Testis (tissue), 3 donors: Measurements from ENCODE around the gene KRTAP4-9. TPM values are rescaled to one million over a fixed set of nuclear protein-coding genes. Genes with fewer than 3 reads are reported as not detected.

ENCODE experiments used
- DNase-seq: peaks from one replicate; pipeline ENCODE4 v3.0.0-alpha.2; 2019
- H3K27ac ChIP-seq, 2 donors: fragments of 200-600 bp; sonication (generic); one replicate each; pipeline ENCODE4 v1.5.1; 2019
- H3K27me3 ChIP-seq: fragments of 200-600 bp; sonication (generic); one replicate; pipeline ENCODE4 v1.5.1; 2019
- H3K36me3 ChIP-seq: fragments of 200-600 bp; sonication (generic); one replicate; pipeline ENCODE4 v1.5.1; 2017; ENCODE audit warnings: low read depth; ENCODE audit errors: missing control alignments
- H3K4me1 ChIP-seq: fragments of 200-600 bp; sonication (generic); one replicate; pipeline ENCODE4 v1.5.1; 2019
- H3K4me3 ChIP-seq, 2 donors: fragments of 200-600 bp; sonication (generic); one replicate each; pipeline ENCODE4 v1.5.1; 2017 to 2019
- H3K9me3 ChIP-seq: fragments of 200-600 bp; sonication (generic); one replicate; pipeline ENCODE4 v1.5.1; 2017
- POLR2A ChIP-seq: fragments of 450-650 bp; IDR thresholded peaks from one replicate; pipeline ENCODE4 v1.6.1; 2017; ENCODE audit warnings: antibody characterized with exemption, mild to moderate bottlenecking, moderate library complexity
- WGBS, 2 donors: methylation state at CpG; one replicate each; pipeline ENCODE4 v1.1.5; 2018; 5-methylcytosine and 5-hydroxymethylcytosine counted together
- intact Hi-C: fragments of 100-400 bp; cut with DNase I; formaldehyde crosslinking; loops from one replicate; pipeline ENCODE4 v1.15.1; 2023; ENCODE audit warnings: low total_unique reads
- polyA plus RNA-seq: library from polyadenylated mRNA; stranded (reverse); fragments of 350-450 nt; fragmentation: Illumina TruSeq; extraction: RNeasy Lipid Tissue Mini Kit (QIAGEN cat#74804); gene quantifications from one replicate; pipeline ENCODE4 v1.2.3, GENCODE V29; 2014; ENCODE audit warnings: low read depth, low replicate concordance; ENCODE audit not compliant: insufficient read depth
- total RNA-seq, 2 donors: library from RNA; depleted of rRNA; stranded (reverse); fragments of >200 nt; gene quantifications; one replicate each; pipeline ENCODE4 v1.2.3, GENCODE V29; 2016
- TF ChIP-seq, protein P1 (sequence below), 3 experiments: fragments of 450-650 bp in 2 of 3; fragments of 200-600 bp in 1 of 3; sonication (generic) in 1 of 3; IDR thresholded peaks; one replicate each; pipeline ENCODE4 v1.5.1; 2016 to 2019; ENCODE audit warnings: antibody characterized with exemption in 3 of 3, mild to moderate bottlenecking in 2 of 3, moderate library complexity in 1 of 3

KRTAP4-9 gene
- total and polyA plus RNA-seq, 3 donors from 2014 or later, result not detected

DNA sequence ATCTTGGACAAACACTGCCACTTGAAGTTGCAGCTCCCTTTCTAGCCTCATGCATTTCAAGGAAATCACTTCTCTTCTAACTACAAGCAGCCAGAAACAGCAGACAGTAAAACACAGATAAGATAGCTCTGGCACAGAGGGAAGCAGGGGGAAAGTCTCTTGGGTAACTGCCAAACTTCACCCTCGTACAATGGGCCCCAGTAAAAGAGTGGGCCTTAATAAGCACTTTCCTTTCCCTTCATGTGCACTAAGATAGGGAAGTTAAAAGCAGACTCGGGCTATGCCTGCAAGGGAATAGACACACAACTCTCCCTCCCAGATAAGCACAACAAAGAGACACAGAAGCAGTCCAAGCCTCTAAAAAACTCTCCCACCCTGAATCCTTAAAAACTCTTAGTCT is 48.7 kb downstream of the KRTAP4-9 start:
- H3K4me3 ChIP-seq, result no peak overlapping the region
- 18 to 38% methylated on average over 2 of the region's 2 CpGs for WGBS, 2 donors
- H3K36me3 ChIP-seq, result no peaks in the 10 kb centered on the region
- H3K27me3 ChIP-seq, result no peaks in the 10 kb centered on the region
- TF ChIP-seq POLR2A, result no peak
- TF ChIP-seq, protein P1, sequence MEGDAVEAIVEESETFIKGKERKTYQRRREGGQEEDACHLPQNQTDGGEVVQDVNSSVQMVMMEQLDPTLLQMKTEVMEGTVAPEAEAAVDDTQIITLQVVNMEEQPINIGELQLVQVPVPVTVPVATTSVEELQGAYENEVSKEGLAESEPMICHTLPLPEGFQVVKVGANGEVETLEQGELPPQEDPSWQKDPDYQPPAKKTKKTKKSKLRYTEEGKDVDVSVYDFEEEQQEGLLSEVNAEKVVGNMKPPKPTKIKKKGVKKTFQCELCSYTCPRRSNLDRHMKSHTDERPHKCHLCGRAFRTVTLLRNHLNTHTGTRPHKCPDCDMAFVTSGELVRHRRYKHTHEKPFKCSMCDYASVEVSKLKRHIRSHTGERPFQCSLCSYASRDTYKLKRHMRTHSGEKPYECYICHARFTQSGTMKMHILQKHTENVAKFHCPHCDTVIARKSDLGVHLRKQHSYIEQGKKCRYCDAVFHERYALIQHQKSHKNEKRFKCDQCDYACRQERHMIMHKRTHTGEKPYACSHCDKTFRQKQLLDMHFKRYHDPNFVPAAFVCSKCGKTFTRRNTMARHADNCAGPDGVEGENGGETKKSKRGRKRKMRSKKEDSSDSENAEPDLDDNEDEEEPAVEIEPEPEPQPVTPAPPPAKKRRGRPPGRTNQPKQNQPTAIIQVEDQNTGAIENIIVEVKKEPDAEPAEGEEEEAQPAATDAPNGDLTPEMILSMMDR (IDR thresholded peaks at IDR 0.05), result no peak
- no peaks in the 10 kb centered on the region for H3K9me3 ChIP-seq
- intact Hi-C loops, result no loop called here
- DNase-seq, result peak; percentile 41
- H3K4me1 ChIP-seq, result no peaks in the 10 kb centered on the region
- no peak overlapping the region for H3K27ac ChIP-seq

Other genes with a start within 250 kb of the KRTAP4-9 start
Only the 30 nearest of the 39 such genes appear.
- not detected for gene KRT39, start 138.4 kb upstream of the KRTAP4-9 start, total RNA-seq
- not detected for gene KRT39, start 138.4 kb upstream of the KRTAP4-9 start, polyA plus RNA-seq
- gene KRT40, start 121.1 kb upstream of the KRTAP4-9 start, total RNA-seq, result under 1 TPM in 1 of 2 donors, not detected in 1; 0.16 TPM
- gene KRT40, start 121.1 kb upstream of the KRTAP4-9 start, polyA plus RNA-seq, result 0.45 TPM
- gene KRTAP3-3, start 111.2 kb upstream of the KRTAP4-9 start, total RNA-seq, result not detected
- not detected for gene KRTAP3-3, start 111.2 kb upstream of the KRTAP4-9 start, polyA plus RNA-seq
- not detected for gene KRTAP3-2, start 105.5 kb upstream of the KRTAP4-9 start, total RNA-seq
- gene KRTAP3-2, start 105.5 kb upstream of the KRTAP4-9 start, polyA plus RNA-seq, result not detected
- gene KRTAP3-1, start 96.3 kb upstream of the KRTAP4-9 start, total RNA-seq, result not detected
- not detected for gene KRTAP3-1, start 96.3 kb upstream of the KRTAP4-9 start, polyA plus RNA-seq
- gene KRTAP1-5, start 78.2 kb upstream of the KRTAP4-9 start, total RNA-seq, result not detected
- not detected for gene KRTAP1-5, start 78.2 kb upstream of the KRTAP4-9 start, polyA plus RNA-seq
- not detected for gene KRTAP1-4, start 75.2 kb upstream of the KRTAP4-9 start, total RNA-seq
- gene KRTAP1-4, start 75.2 kb upstream of the KRTAP4-9 start, polyA plus RNA-seq, result not detected
- gene KRTAP1-3, start 70.5 kb upstream of the KRTAP4-9 start, total RNA-seq, result not detected
- gene KRTAP1-3, start 70.5 kb upstream of the KRTAP4-9 start, polyA plus RNA-seq, result not detected
- not detected for gene KRTAP1-1, start 63.9 kb upstream of the KRTAP4-9 start, total RNA-seq
- not detected for gene KRTAP1-1, start 63.9 kb upstream of the KRTAP4-9 start, polyA plus RNA-seq
- gene KRTAP2-1, start 58.1 kb upstream of the KRTAP4-9 start, total RNA-seq, result not detected
- gene KRTAP2-1, start 58.1 kb upstream of the KRTAP4-9 start, polyA plus RNA-seq, result not detected
- not detected for gene KRTAP2-2, start 50.2 kb upstream of the KRTAP4-9 start, total RNA-seq
- not detected for gene KRTAP2-2, start 50.2 kb upstream of the KRTAP4-9 start, polyA plus RNA-seq
- gene KRTAP2-3, start 45.3 kb upstream of the KRTAP4-9 start, total RNA-seq, result not detected
- gene KRTAP2-3, start 45.3 kb upstream of the KRTAP4-9 start, polyA plus RNA-seq, result not detected
- gene KRTAP2-4, start 39.5 kb upstream of the KRTAP4-9 start, total RNA-seq, result not detected
- gene KRTAP2-4, start 39.5 kb upstream of the KRTAP4-9 start, polyA plus RNA-seq, result not detected
- not detected for gene KRTAP4-7, start 21.2 kb upstream of the KRTAP4-9 start, total RNA-seq
- gene KRTAP4-7, start 21.2 kb upstream of the KRTAP4-9 start, polyA plus RNA-seq, result not detected
- gene KRTAP4-8, start 7.2 kb upstream of the KRTAP4-9 start, total RNA-seq, result not detected
- not detected for gene KRTAP4-8, start 7.2 kb upstream of the KRTAP4-9 start, polyA plus RNA-seq
- not detected for gene KRTAP4-16, start 3.2 kb upstream of the KRTAP4-9 start, total RNA-seq
- gene KRTAP4-16, start 3.2 kb upstream of the KRTAP4-9 start, polyA plus RNA-seq, result not detected
- gene KRTAP4-11, start 13.0 kb downstream of the KRTAP4-9 start, total RNA-seq, result not detected
- gene KRTAP4-11, start 13.0 kb downstream of the KRTAP4-9 start, polyA plus RNA-seq, result not detected
- not detected for gene KRTAP4-12, start 18.8 kb downstream of the KRTAP4-9 start, total RNA-seq
- gene KRTAP4-12, start 18.8 kb downstream of the KRTAP4-9 start, polyA plus RNA-seq, result not detected
- not detected for gene KRTAP4-6, start 35.2 kb downstream of the KRTAP4-9 start, total RNA-seq
- not detected for gene KRTAP4-6, start 35.2 kb downstream of the KRTAP4-9 start, polyA plus RNA-seq
- not detected for gene KRTAP4-5, start 44.4 kb downstream of the KRTAP4-9 start, total RNA-seq
- not detected for gene KRTAP4-5, start 44.4 kb downstream of the KRTAP4-9 start, polyA plus RNA-seq
- not detected for gene KRTAP4-4, start 55.4 kb downstream of the KRTAP4-9 start, total RNA-seq
- not detected for gene KRTAP4-4, start 55.4 kb downstream of the KRTAP4-9 start, polyA plus RNA-seq
- not detected for gene KRTAP4-3, start 62.8 kb downstream of the KRTAP4-9 start, total RNA-seq
- gene KRTAP4-3, start 62.8 kb downstream of the KRTAP4-9 start, polyA plus RNA-seq, result not detected
- gene KRTAP4-2, start 72.8 kb downstream of the KRTAP4-9 start, total RNA-seq, result not detected
- not detected for gene KRTAP4-2, start 72.8 kb downstream of the KRTAP4-9 start, polyA plus RNA-seq
- gene KRTAP4-1, start 79.5 kb downstream of the KRTAP4-9 start, total RNA-seq, result not detected
- not detected for gene KRTAP4-1, start 79.5 kb downstream of the KRTAP4-9 start, polyA plus RNA-seq
- gene KRTAP9-1, start 84.5 kb downstream of the KRTAP4-9 start, total RNA-seq, result not detected
- not detected for gene KRTAP9-1, start 84.5 kb downstream of the KRTAP4-9 start, polyA plus RNA-seq
- not detected for gene KRTAP9-2, start 121.3 kb downstream of the KRTAP4-9 start, total RNA-seq
- gene KRTAP9-2, start 121.3 kb downstream of the KRTAP4-9 start, polyA plus RNA-seq, result not detected
- gene KRTAP9-3, start 127.1 kb downstream of the KRTAP4-9 start, total RNA-seq, result not detected
- gene KRTAP9-3, start 127.1 kb downstream of the KRTAP4-9 start, polyA plus RNA-seq, result not detected
- not detected for gene KRTAP9-8, start 132.6 kb downstream of the KRTAP4-9 start, total RNA-seq
- gene KRTAP9-8, start 132.6 kb downstream of the KRTAP4-9 start, polyA plus RNA-seq, result not detected
- not detected for gene KRTAP9-4, start 144.3 kb downstream of the KRTAP4-9 start, total RNA-seq
- gene KRTAP9-4, start 144.3 kb downstream of the KRTAP4-9 start, polyA plus RNA-seq, result not detected
- not detected for gene KRTAP9-9, start 150.0 kb downstream of the KRTAP4-9 start, total RNA-seq
- gene KRTAP9-9, start 150.0 kb downstream of the KRTAP4-9 start, polyA plus RNA-seq, result not detected